Sigmoid colon (tissue), 4 donors: ENCODE results near the gene CRTC1.

Experiments used
- EP300 ChIP-seq, 4 donors: sonication (generic); formaldehyde crosslinking; IDR thresholded peaks; one replicate each; pipeline ENCODE4 v1.6.1; 2017; ENCODE audit warnings: antibody characterized with exemption in 4 of 4
- POLR2A ChIP-seq, 2 donors: fragments of 450-650 bp; IDR thresholded peaks; one replicate each; pipeline ENCODE4 v1.6.1; 2016; ENCODE audit warnings: antibody characterized with exemption in 2 of 2, mild to moderate bottlenecking in 2 of 2, moderate library complexity in 2 of 2
- POLR2AphosphoS5 ChIP-seq, 4 donors: sonication (generic); formaldehyde crosslinking; IDR thresholded peaks; one replicate each; pipeline ENCODE4 v1.6.1; 2017; ENCODE audit warnings: antibody characterized with exemption in 4 of 4
- TF ChIP-seq, protein P1 (sequence below), 4 experiments: fragments of 450-650 bp in 3 of 4; fragments of 200-600 bp in 1 of 4; IDR thresholded peaks; one replicate each; pipeline ENCODE4 v1.5.1; 2016 to 2019; ENCODE audit warnings: antibody characterized with exemption in 4 of 4, mild to moderate bottlenecking in 3 of 4, moderate library complexity in 2 of 4

DNA sequence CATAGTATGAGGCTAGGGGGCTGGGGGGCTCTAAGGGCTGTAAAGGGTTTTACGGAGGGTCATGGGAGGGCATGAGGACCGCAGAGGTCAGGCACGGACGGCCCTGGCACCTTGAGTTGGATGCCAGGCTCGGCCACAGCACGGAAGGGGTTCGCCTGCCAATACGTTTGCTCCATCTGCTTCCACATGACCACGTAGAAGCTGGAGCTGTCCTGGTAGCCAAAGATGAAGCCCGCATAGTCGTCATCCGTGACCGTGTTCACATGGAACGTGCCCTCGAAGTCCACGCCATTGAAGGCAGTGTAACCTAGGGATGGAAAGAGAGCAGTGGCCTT lies 101.3 kb downstream of the CRTC1 start:
- TF ChIP-seq, protein P1, sequence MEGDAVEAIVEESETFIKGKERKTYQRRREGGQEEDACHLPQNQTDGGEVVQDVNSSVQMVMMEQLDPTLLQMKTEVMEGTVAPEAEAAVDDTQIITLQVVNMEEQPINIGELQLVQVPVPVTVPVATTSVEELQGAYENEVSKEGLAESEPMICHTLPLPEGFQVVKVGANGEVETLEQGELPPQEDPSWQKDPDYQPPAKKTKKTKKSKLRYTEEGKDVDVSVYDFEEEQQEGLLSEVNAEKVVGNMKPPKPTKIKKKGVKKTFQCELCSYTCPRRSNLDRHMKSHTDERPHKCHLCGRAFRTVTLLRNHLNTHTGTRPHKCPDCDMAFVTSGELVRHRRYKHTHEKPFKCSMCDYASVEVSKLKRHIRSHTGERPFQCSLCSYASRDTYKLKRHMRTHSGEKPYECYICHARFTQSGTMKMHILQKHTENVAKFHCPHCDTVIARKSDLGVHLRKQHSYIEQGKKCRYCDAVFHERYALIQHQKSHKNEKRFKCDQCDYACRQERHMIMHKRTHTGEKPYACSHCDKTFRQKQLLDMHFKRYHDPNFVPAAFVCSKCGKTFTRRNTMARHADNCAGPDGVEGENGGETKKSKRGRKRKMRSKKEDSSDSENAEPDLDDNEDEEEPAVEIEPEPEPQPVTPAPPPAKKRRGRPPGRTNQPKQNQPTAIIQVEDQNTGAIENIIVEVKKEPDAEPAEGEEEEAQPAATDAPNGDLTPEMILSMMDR (IDR thresholded peaks at IDR 0.05): no peak
- TF ChIP-seq POLR2A (IDR thresholded peaks at IDR 0.05): no peak
- TF ChIP-seq EP300 (IDR thresholded peaks at IDR 0.05): no peak
- no peak for TF ChIP-seq POLR2AphosphoS5 (IDR thresholded peaks at IDR 0.05)
